Stimulated activated CD8-positive, alpha-beta memory T cell treated with anti-CD3 and anti-CD28 coated beads, Interleukin-12 subunit alpha, Interleukin-12 subunit beta, amount 100 ng/mL, for 4 hours (primary cell): Measurements from ENCODE around the gene IL18R1.

ENCODE experiments used
- DNase-seq: peaks from one replicate; pipeline ENCODE4 v3.0.0-alpha.2; 2020; ENCODE audit warnings: low read depth

Gene IL18R1

DNA sequence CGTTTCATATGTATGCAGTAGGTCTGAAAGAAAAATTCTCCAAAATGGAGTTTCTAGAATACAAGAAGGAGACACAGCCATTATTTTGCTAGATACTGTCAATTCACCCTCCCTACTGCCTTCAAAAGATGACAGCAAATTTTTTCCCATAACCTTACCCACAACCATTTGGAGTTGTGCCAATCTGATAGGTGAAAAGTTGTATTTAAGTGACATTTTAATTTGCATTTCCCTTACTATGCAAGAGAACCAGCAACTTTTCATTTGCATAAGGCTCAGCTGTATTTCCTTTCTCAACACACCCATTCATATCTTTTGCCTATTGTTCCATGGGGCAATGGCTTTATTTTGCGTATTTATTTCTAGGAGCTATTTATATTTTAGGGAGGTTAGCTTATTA is 36.0 kb downstream of the IL18R1 start:
- DNase-seq: no peak

DNA sequence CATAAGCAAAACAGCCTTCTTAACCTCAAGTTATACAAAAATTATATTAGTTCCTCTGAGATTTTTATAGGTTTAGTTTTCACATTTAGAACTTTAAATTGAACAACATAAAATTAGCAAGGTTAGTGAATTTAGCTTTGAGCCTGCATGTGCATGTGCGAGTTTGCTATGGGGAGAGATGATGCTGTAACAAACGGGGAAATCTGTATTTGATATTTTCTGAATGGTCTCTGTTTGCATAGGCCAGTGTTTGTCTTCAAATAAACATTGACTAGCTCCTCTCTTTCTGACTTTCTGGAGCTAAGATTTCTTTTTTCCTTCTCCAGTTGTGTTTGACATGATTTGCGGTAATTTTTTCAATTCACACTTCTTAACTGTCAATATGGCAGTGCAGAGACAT is 36.5 kb downstream of the IL18R1 start:
- no peak for DNase-seq

DNA sequence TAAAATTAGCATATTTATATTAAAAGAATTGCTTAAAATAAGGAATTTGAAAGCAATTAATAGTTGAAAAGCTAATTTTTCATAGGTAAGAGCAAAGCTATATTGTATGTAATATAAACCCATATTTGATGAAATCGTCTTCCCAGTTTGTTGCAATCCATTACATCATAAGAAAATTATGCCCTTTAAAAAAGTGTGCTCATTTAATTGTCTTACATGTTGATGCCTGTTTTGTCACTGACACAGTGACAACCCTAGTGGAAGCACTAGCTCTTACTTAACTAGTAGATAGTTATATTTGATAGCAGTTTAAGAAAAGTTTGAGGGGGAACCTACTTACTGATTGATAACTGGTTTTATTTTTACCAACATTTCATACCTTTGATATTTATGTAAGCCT is 37.3 kb downstream of the IL18R1 start:
- DNase-seq: no peak

DNA sequence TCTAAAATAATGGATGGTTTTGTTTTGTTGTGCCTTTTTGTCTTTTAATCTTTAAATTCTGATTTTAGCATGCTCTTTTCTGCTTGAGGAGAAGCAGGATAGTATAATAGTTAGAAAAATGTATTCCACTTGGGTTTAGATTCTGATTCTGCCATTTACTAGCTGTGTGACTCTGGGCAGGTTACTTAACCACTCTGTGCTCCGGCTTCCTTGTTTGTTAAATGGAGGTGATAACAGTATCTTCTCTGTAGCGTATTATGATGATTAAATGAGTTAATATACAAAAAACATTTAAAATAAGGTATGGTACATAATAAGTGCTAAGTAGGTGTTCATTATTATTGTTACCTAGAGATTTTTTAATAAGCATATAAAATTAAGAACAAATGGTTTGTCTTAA is 40.4 kb downstream of the IL18R1 start:
- DNase-seq: no peak

DNA sequence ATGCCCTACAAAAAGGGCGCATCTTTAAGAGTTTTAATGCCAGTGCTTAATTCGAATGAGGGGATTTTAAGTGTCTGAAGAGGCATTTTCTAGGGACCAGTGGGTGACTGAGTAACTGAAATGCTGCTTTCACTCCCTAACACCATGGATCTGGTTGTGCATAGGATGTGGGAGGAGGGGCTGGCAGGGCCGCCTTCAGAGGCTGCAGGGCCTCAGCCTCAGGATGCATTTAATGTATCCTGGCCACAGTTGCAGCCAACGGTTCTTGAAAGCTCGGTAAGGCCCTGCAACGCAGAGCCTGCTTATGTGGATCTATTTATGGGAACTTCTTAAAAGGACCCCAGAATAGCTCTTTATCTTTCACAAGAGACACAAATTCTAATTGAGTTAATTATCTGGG is 41.6 kb downstream of the IL18R1 start:
- DNase-seq: no peak

DNA sequence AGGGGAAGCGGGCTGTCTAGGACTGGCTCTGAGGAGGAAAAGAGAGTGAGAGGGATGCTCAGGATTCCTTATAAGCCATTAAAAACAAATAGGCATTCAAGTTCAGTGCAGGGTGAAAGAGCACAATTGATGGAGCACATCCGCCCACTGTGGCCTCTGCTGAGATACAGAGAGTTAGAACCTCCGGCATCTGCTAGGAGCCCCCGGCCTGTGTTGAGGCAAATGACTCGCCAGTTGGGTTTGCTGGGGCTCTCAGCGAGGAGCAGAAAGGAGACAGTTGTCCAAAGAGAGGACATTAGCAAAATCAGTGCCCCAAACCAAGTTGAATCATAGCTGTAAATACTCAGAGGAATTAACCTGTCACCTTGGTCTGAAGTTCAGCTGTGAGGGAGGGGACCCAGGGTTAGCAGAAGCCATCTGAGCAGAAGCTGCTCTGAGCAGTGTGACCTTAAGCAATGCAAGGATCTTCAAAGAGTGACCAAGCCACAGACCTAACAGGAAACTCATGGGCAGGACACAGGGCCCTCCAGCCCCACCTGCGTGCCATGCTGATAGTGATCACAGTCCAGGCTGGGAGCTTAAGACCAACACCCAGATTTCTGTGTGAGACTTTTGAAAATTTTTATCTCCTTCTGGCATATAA is 44.0 kb downstream of the IL18R1 start:
- no peak for DNase-seq

DNA sequence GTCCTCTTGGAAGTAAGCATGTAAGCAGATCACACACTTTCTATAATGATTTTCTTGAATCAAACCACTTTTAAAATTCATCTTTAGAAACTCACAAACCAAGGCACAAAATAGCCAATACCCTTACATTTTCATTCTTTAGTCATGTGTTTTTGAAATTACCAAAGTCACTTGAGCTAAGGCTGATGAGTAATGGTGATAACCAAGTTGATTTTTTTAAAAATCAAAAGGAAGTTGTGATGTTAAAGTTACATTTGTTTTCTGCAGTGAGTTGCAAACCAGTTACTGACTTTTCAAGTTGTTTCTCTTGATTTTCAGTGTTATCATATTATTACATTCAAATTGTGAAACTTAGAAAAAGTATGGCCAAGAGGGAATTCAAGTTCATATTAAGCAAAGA is 45.9 kb downstream of the IL18R1 start:
- no peak for DNase-seq

DNA sequence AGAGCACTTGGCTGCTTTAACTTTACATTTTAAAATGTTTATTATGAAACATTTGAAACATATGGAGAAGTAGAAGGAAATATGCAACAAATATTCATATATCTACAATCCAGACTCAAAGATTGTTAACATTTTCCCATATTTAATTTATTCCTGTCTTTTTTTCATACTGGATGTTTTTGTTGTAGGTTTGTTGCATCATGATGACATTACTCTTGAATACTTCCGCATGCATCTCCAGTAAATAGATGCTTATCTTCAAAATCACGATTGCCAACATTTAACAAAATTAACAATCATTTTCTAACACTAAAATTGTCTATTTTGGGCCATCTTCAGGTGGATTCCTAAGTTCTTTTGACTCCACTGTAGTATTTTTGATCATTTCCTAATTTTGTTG is 46.3 kb downstream of the IL18R1 start:
- DNase-seq: no peak

DNA sequence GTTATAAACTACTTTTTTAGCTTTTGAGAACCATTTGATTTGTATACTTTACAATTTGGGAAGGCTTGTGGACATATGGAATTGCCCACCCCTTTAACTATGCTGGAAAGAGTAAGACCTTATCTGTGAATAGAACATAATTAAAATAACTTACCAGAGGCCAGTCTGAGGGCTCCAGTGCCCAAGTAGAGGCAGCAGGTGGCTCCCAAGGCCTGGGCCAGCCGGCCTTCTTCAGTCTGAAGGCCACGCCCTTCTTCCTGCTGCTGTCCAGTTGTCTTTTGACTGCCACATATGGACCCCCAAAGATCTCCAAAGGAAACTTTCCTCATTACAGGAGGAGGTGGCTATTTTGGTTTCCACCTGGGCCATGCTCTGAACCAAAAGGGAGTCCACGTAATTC is 55.4 kb downstream of the IL18R1 start:
- no peak for DNase-seq

DNA sequence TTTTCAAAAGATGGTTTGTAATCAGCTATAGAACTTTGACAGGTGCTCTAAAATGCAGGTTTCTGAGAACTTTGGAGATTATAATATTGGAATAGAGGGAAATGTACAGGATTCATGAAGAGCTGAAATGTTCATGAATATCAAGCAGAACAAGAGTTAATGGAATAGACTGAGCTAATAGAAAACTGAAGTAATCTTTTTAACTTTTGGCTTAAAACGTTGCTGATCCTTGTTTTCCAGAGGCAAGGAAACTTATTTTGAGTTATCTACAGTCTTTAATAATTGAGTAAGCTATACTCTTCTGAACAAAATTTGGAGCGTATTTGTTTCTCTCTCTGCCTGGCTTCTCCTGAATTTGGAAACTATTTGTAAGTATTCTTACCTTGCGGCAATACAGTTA is 56.6 kb downstream of the IL18R1 start:
- no peak for DNase-seq

DNA sequence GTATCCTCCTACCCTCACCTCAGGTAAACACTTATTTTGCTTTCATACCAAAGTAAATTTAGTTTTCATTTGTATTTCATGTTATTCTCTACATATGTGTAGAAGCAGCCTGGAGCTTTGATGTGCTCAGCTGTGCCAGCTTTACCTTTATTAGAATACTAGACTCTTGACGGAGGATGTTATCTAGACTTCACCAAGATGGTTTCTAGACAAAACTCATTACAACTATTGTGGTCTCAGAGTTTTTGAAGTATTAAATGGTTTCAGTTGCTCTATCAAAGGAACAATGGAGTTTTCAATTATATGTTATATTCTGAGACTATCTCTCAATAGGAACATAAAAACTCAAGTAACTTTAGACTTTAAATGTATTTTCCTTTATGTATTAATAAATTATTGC is 62.4 kb downstream of the IL18R1 start:
- DNase-seq: no peak

DNA sequence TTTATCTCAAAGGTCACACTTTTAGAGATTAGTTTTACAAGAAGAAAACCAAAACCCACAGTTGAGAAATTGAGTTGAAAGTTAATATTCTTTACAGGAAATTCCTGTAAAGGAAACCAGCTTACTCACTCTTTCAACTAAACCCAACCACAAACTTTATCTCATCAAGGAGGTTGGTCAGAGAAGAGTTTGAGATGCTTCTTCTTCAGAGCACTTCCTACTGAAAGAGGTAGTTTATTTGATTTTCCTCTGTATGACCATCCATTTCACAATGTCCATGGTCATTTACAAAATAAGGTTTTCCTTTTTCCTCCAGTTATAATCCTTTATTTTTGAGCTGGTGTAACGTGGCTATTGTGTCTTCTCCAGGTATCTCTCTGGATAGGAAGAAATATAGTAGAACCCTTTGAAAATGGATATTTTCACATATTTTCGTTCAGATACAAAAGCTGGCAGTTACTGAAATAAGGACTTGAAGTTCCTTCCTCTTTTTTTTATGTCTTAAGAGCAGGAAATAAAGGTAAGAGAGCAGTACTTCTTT is 62.9 kb downstream of the IL18R1 start:
- no peak for DNase-seq

DNA sequence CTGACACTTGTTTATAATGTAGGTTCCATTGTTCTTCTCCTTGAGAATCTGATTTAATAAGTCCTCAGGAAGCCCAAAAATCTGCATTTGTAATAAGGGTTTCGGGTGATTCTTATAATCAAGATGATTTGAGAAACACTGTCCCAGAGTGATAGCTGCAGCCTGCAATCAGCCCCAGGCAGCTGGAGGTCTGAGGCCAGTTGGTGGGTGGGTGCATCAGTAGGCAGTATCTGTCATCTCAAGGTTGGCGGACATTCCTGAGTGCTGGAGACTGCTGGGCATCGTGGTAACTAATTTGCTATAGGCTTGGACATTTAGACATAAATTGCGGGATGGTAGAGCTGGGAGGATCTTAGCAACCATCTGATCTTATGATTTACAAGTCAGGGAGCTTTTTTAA is 64.7 kb downstream of the IL18R1 start:
- DNase-seq: no peak

DNA sequence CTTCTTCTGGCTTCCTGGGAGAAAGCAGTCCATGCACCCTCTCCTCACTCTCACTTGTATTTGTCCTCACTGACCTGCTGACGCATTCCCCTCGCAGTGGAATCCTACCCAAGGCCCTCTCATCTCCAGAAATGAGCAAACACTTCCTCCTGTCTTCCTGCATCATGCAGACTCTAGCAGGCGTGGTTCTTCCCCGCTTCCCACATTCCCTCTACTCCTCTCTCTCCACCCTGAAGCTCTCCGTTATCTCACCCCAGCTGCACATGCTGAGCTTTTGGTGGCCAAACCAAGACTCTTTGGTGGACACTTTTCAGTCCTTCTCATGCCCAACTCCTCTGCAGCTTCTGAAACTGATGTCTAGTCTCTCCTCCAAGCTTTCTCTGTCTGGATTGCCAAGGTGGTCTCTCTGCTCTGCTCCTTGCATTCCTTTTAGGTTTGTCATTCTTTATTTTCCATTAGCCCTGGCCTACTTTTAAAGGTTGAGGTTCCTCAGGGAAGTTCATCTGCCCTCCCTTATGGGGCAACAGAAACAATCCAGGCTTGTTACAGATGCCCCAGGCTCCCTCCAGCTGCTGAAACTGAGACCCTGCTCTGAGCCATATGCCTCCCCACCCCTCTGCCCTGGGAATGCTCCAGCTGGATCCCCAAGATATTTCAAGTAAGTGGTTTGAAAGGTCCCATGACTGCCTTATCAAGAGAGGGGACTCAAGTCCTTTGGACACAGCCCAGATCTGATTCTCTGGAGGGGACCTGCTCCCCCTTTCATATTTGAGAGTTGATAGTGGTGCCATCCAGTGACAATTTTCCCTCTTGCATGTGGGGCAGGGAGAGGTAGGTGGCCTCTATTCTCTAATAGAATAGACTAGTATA is 66.5 kb downstream of the IL18R1 start:
- DNase-seq: no peak

DNA sequence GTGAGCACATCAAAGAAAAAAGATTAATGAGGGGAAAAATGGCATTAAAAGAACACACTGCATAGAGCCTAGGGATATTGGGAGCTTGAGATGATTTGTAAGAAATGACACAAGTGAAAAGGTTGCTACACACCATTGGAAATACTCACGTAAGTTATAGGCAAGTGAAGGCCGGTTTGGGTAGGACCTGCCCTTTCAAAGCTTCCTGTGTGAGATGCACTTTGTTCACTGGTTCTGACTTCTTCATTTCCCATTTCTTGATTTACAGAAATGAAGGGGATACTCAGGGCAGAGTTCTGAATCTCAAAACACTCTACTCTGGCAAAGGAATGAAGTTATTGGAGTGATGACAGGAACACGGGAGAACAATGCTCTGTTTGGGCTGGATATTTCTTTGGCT is 67.3 kb downstream of the IL18R1 start, which contains the start of gene IL18RAP:
TSS of gene IL18RAP (plus strand) at position 251 of the 400 bp plus-strand sequence. CDS start at position 369, 118 bp downstream.
- DNase-seq: no peak

DNA sequence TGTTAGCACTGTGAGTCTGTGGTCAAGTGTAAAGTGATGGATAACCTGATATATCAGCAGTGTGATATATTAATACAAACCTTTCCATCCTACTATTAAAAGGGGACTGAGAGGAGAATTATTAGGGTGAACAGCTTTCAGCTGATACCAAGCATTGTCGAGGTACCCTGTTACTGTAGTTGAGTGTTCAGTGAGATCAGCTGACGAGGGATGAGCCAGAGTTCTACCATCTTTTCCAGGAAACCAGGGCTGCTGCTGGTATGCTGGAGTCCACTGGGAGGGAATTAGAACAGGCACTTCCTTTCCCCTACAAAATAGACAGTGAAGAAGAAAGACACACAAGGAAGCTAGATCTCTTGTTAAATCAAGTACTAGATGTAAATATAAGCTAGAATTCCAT is 67.8 kb downstream of the IL18R1 start:
- DNase-seq: no peak

DNA sequence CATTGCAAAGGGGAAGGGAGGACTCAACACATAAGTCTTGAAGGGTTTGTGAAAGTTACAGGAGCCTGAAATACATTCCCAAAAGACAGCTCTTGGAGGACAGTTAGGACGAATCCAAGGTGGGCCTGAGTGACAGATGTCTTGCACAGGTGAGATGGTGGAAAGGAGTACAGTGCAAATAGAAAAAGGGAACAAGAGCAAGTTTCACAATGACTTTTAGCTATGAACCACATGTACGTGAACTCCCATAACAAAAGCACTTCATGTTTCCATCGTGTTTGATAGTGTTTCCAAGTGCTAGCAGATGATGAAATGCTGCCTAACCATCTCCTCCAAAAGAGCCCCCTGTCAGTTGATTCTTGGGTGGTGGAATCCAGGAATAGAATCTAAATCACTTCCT is 69.2 kb downstream of the IL18R1 start:
- no peak for DNase-seq

DNA sequence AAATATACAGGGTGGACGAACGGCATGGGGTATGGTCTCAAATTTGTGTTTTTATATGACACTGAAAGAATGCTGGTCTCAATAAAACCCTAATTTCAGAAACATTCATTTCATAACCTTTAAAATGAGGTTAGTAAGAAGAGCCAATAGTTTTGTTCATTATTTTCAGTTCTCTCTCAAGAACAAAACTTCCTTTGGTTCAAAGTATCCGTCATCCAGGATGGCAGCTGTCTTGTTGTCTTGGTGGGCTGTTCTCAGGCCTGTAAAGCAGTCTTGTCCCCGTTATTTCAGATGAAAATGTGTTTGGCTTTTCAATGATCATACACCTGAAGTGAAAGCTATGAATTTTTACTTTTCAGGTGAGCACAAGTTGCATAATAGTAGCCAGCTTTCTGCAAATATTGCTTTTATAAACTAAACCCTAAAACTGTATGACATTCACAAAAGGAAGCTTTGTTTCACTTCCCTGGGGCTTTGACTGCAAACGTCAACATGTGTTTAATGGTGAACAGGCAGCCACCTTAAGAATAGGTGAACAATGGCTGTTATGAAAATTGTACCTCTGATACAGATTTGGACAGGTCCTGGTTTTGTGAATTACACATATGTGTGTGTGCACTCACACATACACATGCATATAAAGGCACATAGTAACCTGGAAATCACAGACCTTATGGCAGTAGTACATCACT is 70.0 kb downstream of the IL18R1 start:
- DNase-seq: no peak

DNA sequence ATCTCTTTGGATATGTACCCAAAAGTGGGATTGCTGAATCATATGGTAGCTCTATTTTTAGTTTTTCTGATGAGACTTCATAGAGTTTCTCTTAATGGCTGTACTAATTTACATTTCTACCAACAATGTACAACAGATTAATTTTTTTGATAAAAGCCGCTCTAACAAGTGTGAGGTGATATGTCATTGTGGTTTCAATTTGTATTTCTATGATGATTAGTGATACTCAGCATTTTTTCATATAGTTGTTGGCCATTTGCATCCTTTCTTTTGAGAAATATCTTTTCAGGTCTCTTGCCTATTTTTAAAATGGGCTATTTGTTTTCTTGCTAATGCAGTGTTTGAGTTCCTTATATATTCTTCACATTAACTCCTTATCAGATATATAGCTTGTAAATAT is 71.7 kb downstream of the IL18R1 start:
- DNase-seq: no peak

DNA sequence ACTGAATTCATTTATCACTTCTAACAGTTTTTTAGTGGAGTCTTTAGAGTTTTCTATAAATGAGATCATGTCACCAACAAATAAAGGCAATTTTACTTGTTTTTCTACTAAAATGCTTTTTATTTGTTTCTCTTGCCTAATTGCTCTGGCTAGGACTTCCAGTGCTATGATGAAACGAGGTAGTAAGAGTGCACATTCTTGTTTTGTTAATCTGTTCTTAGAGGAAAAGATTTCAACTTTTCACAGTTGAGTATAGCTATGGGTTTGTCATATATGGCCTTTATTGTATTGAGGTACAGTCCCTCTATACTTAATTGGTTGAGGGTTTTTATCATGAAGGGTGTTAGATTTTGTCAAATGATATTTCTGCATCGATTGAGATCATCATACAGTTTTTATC is 73.0 kb downstream of the IL18R1 start:
- DNase-seq: no peak

DNA sequence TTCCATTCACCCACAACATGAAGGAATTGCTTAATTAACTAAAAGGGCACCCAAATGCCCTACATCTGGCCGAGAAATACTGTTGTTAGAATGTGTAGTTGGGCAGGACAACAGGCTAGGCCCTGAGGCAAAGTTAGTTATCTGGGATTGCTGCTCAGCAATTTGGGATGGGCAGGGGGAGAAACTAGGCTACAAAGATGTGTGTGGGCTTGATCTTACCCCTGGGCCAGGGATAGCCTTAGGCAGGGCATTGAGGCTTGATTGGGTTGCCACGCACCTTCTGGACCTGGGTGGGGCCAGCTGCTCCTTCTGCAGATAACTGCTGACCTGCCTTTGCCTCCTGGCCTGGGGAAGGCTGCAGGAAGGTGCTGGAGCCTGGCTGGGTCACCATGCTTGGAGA is 76.8 kb downstream of the IL18R1 start:
- DNase-seq: no peak

DNA sequence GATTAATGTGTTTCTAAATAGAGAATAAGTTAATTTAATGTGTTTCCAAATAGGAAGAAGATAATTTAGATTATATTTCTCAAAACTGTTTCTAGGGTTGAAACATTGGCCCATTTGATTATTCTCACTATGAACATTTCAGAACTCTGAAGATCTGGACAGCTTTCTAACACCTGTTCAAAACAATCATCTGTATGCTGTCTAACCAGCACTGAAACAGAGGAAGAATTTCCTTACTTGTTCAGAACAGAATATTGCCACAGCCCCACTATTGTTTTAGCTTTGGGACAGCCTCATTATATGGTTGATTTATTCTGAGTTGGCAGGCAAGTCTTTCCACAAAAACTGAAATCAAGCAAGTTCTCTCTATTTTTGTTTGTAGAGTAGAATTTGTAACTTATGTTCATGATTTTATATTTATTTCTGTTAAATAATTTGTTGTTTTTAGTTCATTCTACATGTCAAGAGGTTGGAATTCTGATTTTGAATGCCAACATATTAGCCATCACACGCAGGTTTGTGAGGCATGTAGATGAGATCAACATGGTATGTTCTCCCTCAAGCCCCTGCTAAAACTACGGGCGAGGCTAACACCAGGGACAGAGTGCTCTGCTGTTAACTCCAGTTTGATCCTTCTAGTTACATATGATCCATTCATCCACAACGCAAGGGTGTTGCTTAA is 78.5 kb downstream of the IL18R1 start:
- no peak for DNase-seq
